GM18873 (cell line): Measurements from ENCODE around the gene OSM.

Experiments
- ATAC-seq: cut with Tn5 transposase; IDR thresholded peaks from one replicate; pipeline ENCODE4 v1.9.1; 2021; ENCODE audit warnings: mild to moderate bottlenecking, moderate library complexity, moderate number of reproducible peaks; ENCODE audit not compliant: unreplicated experiment, low FRiP score

The OSM gene

GRCh38 chr22:30267382-30268302 is 991 bp upstream of the OSM start:
- no peak for ATAC-seq

- peak; percentile 58 for ATAC-seq
Measured at GRCh38 chr22:30265823-30266444, 717 bp downstream of the OSM start.

GRCh38 chr22:30265131-30265720 is 1.4 kb downstream of the OSM start:
- ATAC-seq: no peak

- no peak for ATAC-seq
Measured at GRCh38 chr22:30263883-30264282, 2.8 kb downstream of the OSM start.

GRCh38 chr22:30262917-30263741 is 3.5 kb downstream of the OSM start:
- ATAC-seq: no peak

- ATAC-seq: no peak
Measured at GRCh38 chr22:30262112-30262511, 4.5 kb downstream of the OSM start.

- no peak for ATAC-seq
Measured at GRCh38 chr22:30261134-30261533, 5.5 kb downstream of the OSM start.

GRCh38 chr22:30260682-30261081 is 6.0 kb downstream of the OSM start:
- ATAC-seq: no peak

- no peak for ATAC-seq
Measured at GRCh38 chr22:30260276-30260675, 6.4 kb downstream of the OSM start.

- ATAC-seq: no peak
Measured at GRCh38 chr22:30254314-30254713, 12.3 kb downstream of the OSM start.

- ATAC-seq: no peak
Measured at GRCh38 chr22:30253205-30253852, 13.3 kb downstream of the OSM start.

- ATAC-seq: no peak
Measured at GRCh38 chr22:30252411-30253204, 14.0 kb downstream of the OSM start.

GRCh38 chr22:30251711-30252110 is 14.9 kb downstream of the OSM start:
- ATAC-seq: no peak

- ATAC-seq: no peak
Measured at GRCh38 chr22:30250661-30251267, 15.9 kb downstream of the OSM start.

GRCh38 chr22:30250039-30250565 is 16.5 kb downstream of the OSM start:
- no peak for ATAC-seq

- no peak for ATAC-seq
Measured at GRCh38 chr22:30249049-30250038, 17.3 kb downstream of the OSM start.

GRCh38 chr22:30248484-30248883 is 18.2 kb downstream of the OSM start:
- no peak for ATAC-seq
